ENCODE results near the gene OXNAD1. TPM values are rescaled to one million over a fixed set of nuclear protein-coding genes. Genes with fewer than 3 reads are reported as not detected.

OXNAD1 gene, protein sequence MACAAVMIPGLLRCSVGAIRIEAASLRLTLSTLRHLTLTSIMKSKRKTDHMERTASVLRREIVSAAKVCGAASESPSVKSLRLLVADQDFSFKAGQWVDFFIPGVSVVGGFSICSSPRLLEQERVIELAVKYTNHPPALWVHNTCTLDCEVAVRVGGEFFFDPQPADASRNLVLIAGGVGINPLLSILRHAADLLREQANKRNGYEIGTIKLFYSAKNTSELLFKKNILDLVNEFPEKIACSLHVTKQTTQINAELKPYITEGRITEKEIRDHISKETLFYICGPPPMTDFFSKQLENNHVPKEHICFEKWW
- total RNA-seq: 36.7 TPM

DNA sequence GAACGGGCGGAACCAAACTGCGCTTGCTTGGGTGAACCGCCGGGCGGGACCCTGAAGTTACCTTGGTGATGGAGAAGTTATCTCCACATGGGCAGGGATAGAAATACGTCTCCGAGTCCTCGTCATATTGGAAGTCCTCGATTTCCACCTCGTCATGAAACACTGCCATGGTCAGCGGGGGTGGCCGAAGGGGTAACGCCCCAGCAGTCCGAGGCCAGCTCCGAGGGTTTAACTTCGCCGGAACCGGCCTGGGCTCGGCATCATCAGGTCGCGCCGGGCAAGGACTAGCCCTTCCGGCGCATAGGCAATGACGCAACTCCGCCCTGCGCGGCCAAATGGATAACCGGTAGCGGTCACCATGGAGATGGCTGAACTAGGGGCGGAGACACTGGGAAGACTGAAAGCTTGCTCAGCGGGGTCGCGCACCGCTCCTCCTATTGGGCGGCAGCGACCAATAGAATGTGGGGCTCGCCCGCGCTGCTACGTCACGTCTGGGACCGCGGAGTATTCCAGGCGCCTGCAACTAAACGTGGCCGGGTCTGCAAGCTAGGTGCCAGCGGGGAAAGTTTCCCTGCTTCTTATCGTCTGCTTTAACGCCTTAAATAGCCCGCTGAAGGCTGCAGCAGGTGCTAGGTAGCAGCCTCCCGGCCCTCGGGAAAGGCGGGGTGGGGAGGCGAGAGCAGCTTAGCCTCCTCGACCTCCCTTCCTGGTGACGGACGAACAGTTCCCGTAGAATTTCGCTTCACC, at the start of gene OXNAD1, which contains the start of gene DPH3:
Gene OXNAD1 (plus strand): TSS at position 505 of the 747 bp plus-strand sequence. CDS start 5,741 bp downstream, outside the sequence.
Gene DPH3 (minus strand): TSS at position 236 of the 747 bp plus-strand sequence. CDS start 67 bp downstream, at position 169.

Other genes with a start within 250 kb of the OXNAD1 start
- 9.9 TPM for gene GALNT15, start 90.5 kb upstream of the OXNAD1 start, total RNA-seq
- 9.9 TPM for gene DPH3, start 269 bp upstream of the OXNAD1 start, total RNA-seq
- 61.6 TPM for gene RFTN1, start 248.5 kb downstream of the OXNAD1 start, total RNA-seq